HepG2 (cell line): ENCODE measurements around the gene ACTRT2.

Experiments used
- ATAD3A ChIP-seq: sonication (generic); formaldehyde crosslinking; IDR thresholded peaks from 2 replicates; pipeline ENCODE4 v1.4.0; 2020; ENCODE audit warnings: missing genetic modification reagents
- NR2C2 ChIP-seq: sonication (generic); formaldehyde crosslinking; IDR thresholded peaks from 2 replicates; pipeline ENCODE4 v1.4.0; 2020; ENCODE audit warnings: missing genetic modification reagents, mild to moderate bottlenecking, moderate library complexity, borderline replicate concordance
- SALL2 ChIP-seq: sonication (generic); formaldehyde crosslinking; IDR thresholded peaks from 2 replicates; pipeline ENCODE4 v1.8.1; 2023; ENCODE audit warnings: mild to moderate bottlenecking, missing genetic modification reagents, inconsistent platforms
- SOX5 ChIP-seq: IDR thresholded peaks from 2 replicates; pipeline ENCODE4 v1.6.1; 2016; ENCODE audit warnings: borderline replicate concordance
- TF ChIP-seq, protein P1 (sequence below): IDR thresholded peaks from 2 replicates; pipeline ENCODE4 v1.6.1; 2016
- TF ChIP-seq, protein P2 (sequence below): sonication (generic); formaldehyde crosslinking; IDR thresholded peaks from 2 replicates; pipeline ENCODE4 v1.5.0; 2020; ENCODE audit warnings: mild to moderate bottlenecking, missing genetic modification reagents, moderate library complexity

DNA sequence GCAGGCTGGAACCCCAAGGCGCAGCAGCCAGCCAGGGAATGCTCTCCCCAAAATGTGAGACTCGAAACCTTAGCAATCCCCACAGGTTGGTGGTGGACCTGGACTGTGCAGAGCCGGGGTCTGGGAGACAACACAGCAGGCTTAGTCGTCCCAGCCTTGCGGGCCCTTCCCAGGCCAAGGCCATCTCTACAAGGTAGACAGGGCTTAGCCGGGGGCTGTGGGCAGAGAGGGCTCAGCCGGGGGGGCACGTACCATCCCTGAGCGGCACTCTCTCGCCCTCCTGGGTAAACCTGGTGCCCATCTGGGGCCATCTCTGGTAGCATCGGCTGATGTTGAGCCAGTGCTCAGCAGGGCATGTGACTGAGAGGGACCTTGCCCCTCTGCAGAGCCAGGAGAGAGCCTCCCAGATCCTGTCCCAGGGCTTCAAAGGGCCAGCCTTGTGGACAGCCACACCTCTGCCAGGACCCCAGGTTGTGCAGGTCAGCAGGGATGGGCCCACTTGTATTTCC, 2.2 kb upstream of the ACTRT2 start:
- TF ChIP-seq, protein P1, sequence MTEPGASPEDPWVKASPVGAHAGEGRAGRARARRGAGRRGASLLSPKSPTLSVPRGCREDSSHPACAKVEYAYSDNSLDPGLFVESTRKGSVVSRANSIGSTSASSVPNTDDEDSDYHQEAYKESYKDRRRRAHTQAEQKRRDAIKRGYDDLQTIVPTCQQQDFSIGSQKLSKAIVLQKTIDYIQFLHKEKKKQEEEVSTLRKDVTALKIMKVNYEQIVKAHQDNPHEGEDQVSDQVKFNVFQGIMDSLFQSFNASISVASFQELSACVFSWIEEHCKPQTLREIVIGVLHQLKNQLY (CRISPR knock-in tag), result no peak
- TF ChIP-seq NR2C2 (CRISPR knock-in tag), result no peak
- TF ChIP-seq, protein P2, sequence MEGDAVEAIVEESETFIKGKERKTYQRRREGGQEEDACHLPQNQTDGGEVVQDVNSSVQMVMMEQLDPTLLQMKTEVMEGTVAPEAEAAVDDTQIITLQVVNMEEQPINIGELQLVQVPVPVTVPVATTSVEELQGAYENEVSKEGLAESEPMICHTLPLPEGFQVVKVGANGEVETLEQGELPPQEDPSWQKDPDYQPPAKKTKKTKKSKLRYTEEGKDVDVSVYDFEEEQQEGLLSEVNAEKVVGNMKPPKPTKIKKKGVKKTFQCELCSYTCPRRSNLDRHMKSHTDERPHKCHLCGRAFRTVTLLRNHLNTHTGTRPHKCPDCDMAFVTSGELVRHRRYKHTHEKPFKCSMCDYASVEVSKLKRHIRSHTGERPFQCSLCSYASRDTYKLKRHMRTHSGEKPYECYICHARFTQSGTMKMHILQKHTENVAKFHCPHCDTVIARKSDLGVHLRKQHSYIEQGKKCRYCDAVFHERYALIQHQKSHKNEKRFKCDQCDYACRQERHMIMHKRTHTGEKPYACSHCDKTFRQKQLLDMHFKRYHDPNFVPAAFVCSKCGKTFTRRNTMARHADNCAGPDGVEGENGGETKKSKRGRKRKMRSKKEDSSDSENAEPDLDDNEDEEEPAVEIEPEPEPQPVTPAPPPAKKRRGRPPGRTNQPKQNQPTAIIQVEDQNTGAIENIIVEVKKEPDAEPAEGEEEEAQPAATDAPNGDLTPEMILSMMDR (CRISPR knock-in tag), result no peak
- no peak for TF ChIP-seq SOX5 (CRISPR knock-in tag)
- TF ChIP-seq SALL2 (CRISPR knock-in tag), result no peak
- no peak for TF ChIP-seq ATAD3A (CRISPR knock-in tag)
